Chondrocyte (in vitro differentiated cells): ENCODE results near the gene ZNF653. TPM values are rescaled to one million over a fixed set of nuclear protein-coding genes. Genes with fewer than 3 reads are reported as not detected.
"Not testable (repeated sequence)": the region's sequence is repeated elsewhere in the genome, so short reads cannot be mapped to it uniquely, and the experiment has no call there.

ENCODE experiments used
- DNase-seq: peaks from one replicate; pipeline ENCODE4 v3.0.0; 2021; ENCODE audit warnings: mixed read lengths, low spot score
- H3K27ac Mint-ChIP-seq: one replicate; pipeline ENCODE4 v1.8.0; 2021; ENCODE audit warnings: mild to moderate bottlenecking, moderate library complexity, mixed read lengths; ENCODE audit not compliant: unreplicated experiment
- H3K27me3 Mint-ChIP-seq: 2 replicates; pipeline ENCODE4 v1.8.0; 2021; ENCODE audit warnings: low read depth, mixed read lengths
- H3K36me3 Mint-ChIP-seq: 2 replicates; pipeline ENCODE4 v1.8.0; 2021; ENCODE audit warnings: low read depth, mixed read lengths
- H3K4me1 Mint-ChIP-seq: 2 replicates; pipeline ENCODE4 v1.8.0; 2021; ENCODE audit warnings: low read depth, mild to moderate bottlenecking, mixed read lengths
- H3K4me3 Mint-ChIP-seq: one replicate; pipeline ENCODE4 v1.8.0; 2021; ENCODE audit warnings: mild to moderate bottlenecking, moderate library complexity, mixed read lengths; ENCODE audit not compliant: unreplicated experiment
- H3K9me3 Mint-ChIP-seq: 2 replicates; pipeline ENCODE4 v1.8.0; 2021; ENCODE audit warnings: low read depth, mixed read lengths
- CTCF ChIP-seq: fragments of 200-600 bp; sonication (generic); IDR thresholded peaks from 2 replicates; pipeline ENCODE4 v1.5.0; 2021; ENCODE audit warnings: antibody characterized with exemption, mild to moderate bottlenecking, moderate library complexity
- total RNA-seq: library from RNA; stranded (reverse); gene quantifications from 3 replicates; pipeline ENCODE4 v1.2.1, GENCODE V29; 2021

The ZNF653 gene
- total RNA-seq, 1 donor from 2014 or later = 8.2 TPM

GRCh38 chr19:11456659-11457058 is 49.0 kb downstream of the ZNF653 start:
- Mint-ChIP-seq H3K36me3 (no peaks in the 10 kb centered on the region), H3K4me1 (peaks cover 5% of the 10 kb centered on the region), H3K27me3 (peaks cover 4% of the 10 kb centered on the region), H3K9me3 (no peaks in the 10 kb centered on the region), H3K27ac (no peak overlapping the region), H3K4me3 (no peak overlapping the region)
- no peak for TF ChIP-seq CTCF
- DNase-seq = no peak

GRCh38 chr19:11455233-11455554 is 50.4 kb downstream of the ZNF653 start:
- not testable (repeated sequence) for H3K9me3 Mint-ChIP-seq, DNase-seq, H3K27ac Mint-ChIP-seq, H3K36me3 Mint-ChIP-seq, H3K4me3 Mint-ChIP-seq, H3K27me3 Mint-ChIP-seq, H3K4me1 Mint-ChIP-seq

GRCh38 chr19:11453468-11454341 is 51.9 kb downstream of the ZNF653 start:
- H3K9me3 Mint-ChIP-seq = no peaks in the 10 kb centered on the region
- TF ChIP-seq CTCF = peak; percentile 56
- H3K4me3 Mint-ChIP-seq = no peak overlapping the region
- peaks cover 5% of the 10 kb centered on the region for H3K4me1 Mint-ChIP-seq
- peaks cover 5% of the 10 kb centered on the region for H3K36me3 Mint-ChIP-seq
- no peaks in the 10 kb centered on the region for H3K27me3 Mint-ChIP-seq
- no peak for DNase-seq
- H3K27ac Mint-ChIP-seq = no peak overlapping the region

GRCh38 chr19:11452620-11453310 is 52.9 kb downstream of the ZNF653 start:
- peaks cover 5% of the 10 kb centered on the region for H3K4me1 Mint-ChIP-seq
- H3K4me3 Mint-ChIP-seq = no peak overlapping the region
- DNase-seq = no peak
- H3K9me3 Mint-ChIP-seq = no peaks in the 10 kb centered on the region
- H3K27ac Mint-ChIP-seq = no peak overlapping the region
- TF ChIP-seq CTCF = peak; percentile 26
- H3K36me3 Mint-ChIP-seq = peaks cover 6% of the 10 kb centered on the region
- H3K27me3 Mint-ChIP-seq = no peaks in the 10 kb centered on the region

- Mint-ChIP-seq H3K4me3 (no peak overlapping the region), H3K9me3 (no peaks in the 10 kb centered on the region), H3K4me1 (peaks cover 5% of the 10 kb centered on the region), H3K36me3 (peaks cover 6% of the 10 kb centered on the region), H3K27ac (no peak overlapping the region), H3K27me3 (no peaks in the 10 kb centered on the region)
- no peak for DNase-seq
- TF ChIP-seq CTCF = peak; percentile 42
Measured at GRCh38 chr19:11451871-11452619, 53.6 kb downstream of the ZNF653 start.
